Vagina (tissue), 2 donors: Measurements from ENCODE around the gene SPIB. TPM values are rescaled to one million over a fixed set of nuclear protein-coding genes. Genes with fewer than 3 reads are reported as not detected.

ENCODE experiments used
- DNase-seq, 2 donors: peaks; one replicate each; pipeline ENCODE4 v3.0.0-alpha.2; 2017; ENCODE audit errors: extremely low spot score in 2 of 2
- H3K27ac ChIP-seq: fragments of 200-600 bp; sonication (generic); one replicate; pipeline ENCODE4 v1.5.1; 2019
- H3K27me3 ChIP-seq: fragments of 200-600 bp; sonication (generic); one replicate; pipeline ENCODE4 v1.5.1; 2019
- H3K36me3 ChIP-seq, 2 donors: fragments of 200-600 bp; sonication (generic); one replicate each; pipeline ENCODE4 v1.5.1; 2017 to 2019
- H3K4me1 ChIP-seq: fragments of 200-600 bp; sonication (generic); one replicate; pipeline ENCODE4 v1.5.1; 2019
- H3K4me3 ChIP-seq, 2 donors: fragments of 200-600 bp; sonication (generic); 1 replicate in 1 of 2; 2 replicates in 1 of 2; pipeline ENCODE4 v1.5.1; 2016 to 2019
- H3K9me3 ChIP-seq: fragments of 200-600 bp; sonication (generic); one replicate; pipeline ENCODE4 v1.5.1; 2019
- CTCF ChIP-seq, 3 experiments: fragments of 450-650 bp in 2 of 3; fragments of 200-600 bp in 1 of 3; sonication (generic) in 1 of 3; IDR thresholded peaks; one replicate each; pipeline ENCODE4 v1.5.1; 2017 to 2019; ENCODE audit warnings: antibody characterized with exemption in 3 of 3, mild to moderate bottlenecking in 2 of 3, moderate library complexity in 2 of 3
- POLR2A ChIP-seq, 2 donors: fragments of 450-650 bp; IDR thresholded peaks; one replicate each; pipeline ENCODE4 v1.6.1; 2017; ENCODE audit warnings: antibody characterized with exemption in 2 of 2, mild to moderate bottlenecking in 2 of 2, moderate library complexity in 2 of 2
- POLR2AphosphoS5 ChIP-seq, 2 donors: sonication (generic); formaldehyde crosslinking; IDR thresholded peaks; one replicate each; pipeline ENCODE4 v1.9.0; 2017; ENCODE audit warnings: antibody characterized with exemption in 2 of 2, mild to moderate bottlenecking in 2 of 2, low read depth in 1 of 2; ENCODE audit not compliant: insufficient read depth in 1 of 2
- intact Hi-C: fragments of 100-400 bp; cut with DNase I; formaldehyde crosslinking; loops from one replicate; pipeline ENCODE4 v1.15.1; 2023
- total RNA-seq: library from RNA; depleted of rRNA; stranded (reverse); fragments of >200 nt; gene quantifications from one replicate; pipeline ENCODE4 v1.2.3, GENCODE V29; 2016

The SPIB gene
- total RNA-seq, 1 donor from 2014 or later = not detected

GRCh38 chr19:50393589-50393988 lies 25.1 kb upstream of the SPIB start:
- H3K4me1 ChIP-seq = no peaks in the 10 kb centered on the region
- intact Hi-C loops = no loop called here
- H3K9me3 ChIP-seq = no peaks in the 10 kb centered on the region
- no peak for TF ChIP-seq POLR2AphosphoS5 (IDR thresholded peaks at IDR 0.05; ENCODE audit: insufficient read depth in 1 of 2, low read depth in 1 of 2)
- TF ChIP-seq CTCF (IDR thresholded peaks at IDR 0.05) = no peak
- no peak for TF ChIP-seq POLR2A (IDR thresholded peaks at IDR 0.05)
- no peak for DNase-seq
- no peak overlapping the region for H3K27ac ChIP-seq
- no peak overlapping the region for H3K4me3 ChIP-seq
- H3K27me3 ChIP-seq = no peaks in the 10 kb centered on the region
- H3K36me3 ChIP-seq = no peaks in the 10 kb centered on the region

GRCh38 chr19:50394017-50394416 lies 24.7 kb upstream of the SPIB start:
- no peaks in the 10 kb centered on the region for H3K36me3 ChIP-seq
- no peaks in the 10 kb centered on the region for H3K9me3 ChIP-seq
- no peaks in the 10 kb centered on the region for H3K27me3 ChIP-seq
- TF ChIP-seq POLR2AphosphoS5 (IDR thresholded peaks at IDR 0.05; ENCODE audit: insufficient read depth in 1 of 2, low read depth in 1 of 2) = no peak
- no peak for TF ChIP-seq CTCF (IDR thresholded peaks at IDR 0.05)
- no peak for TF ChIP-seq POLR2A (IDR thresholded peaks at IDR 0.05)
- DNase-seq = no peak
- intact Hi-C loops = no loop called here
- no peaks in the 10 kb centered on the region for H3K4me1 ChIP-seq
- H3K4me3 ChIP-seq = no peak overlapping the region
- no peak overlapping the region for H3K27ac ChIP-seq

- intact Hi-C loops = no loop called here
- TF ChIP-seq POLR2AphosphoS5 (IDR thresholded peaks at IDR 0.05; ENCODE audit: insufficient read depth in 1 of 2, low read depth in 1 of 2) (no peak), CTCF (IDR thresholded peaks at IDR 0.05) (no peak), POLR2A (IDR thresholded peaks at IDR 0.05) (no peak)
- peaks cover 0 to 7% of the 10 kb centered on the region in 2 donors for H3K36me3 ChIP-seq
- no peaks in the 10 kb centered on the region for H3K4me1 ChIP-seq
- H3K27me3 ChIP-seq = no peaks in the 10 kb centered on the region
- no peak for DNase-seq
- no peaks in the 10 kb centered on the region for H3K9me3 ChIP-seq
- no peak overlapping the region for H3K4me3 ChIP-seq
- H3K27ac ChIP-seq = no peak overlapping the region
These were observed 19.9 kb upstream of the SPIB start for GRCh38 chr19:50398675-50399367.

DNA sequence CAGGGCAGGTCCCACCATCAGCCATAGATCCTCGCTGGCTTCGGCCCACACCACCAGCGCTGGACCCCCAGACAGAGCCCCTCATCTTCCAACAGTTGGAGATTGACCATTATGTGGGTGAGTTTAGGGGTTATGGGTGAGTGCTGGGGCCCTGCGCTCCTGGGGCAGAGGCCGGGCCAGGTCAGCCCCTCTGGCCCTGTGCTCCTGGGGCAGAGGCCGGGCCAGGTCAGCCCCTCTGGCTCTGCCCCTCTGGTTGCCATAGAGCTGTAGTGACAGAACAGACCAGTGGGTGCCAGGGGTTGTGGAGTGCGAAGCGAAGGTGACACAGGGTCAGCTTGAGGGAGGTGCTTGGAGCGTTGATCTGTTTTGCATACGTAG lies 19.4 kb upstream of the SPIB start:
- no peaks in the 10 kb centered on the region for H3K9me3 ChIP-seq
- intact Hi-C loops = no loop called here
- H3K4me3 ChIP-seq = no peak overlapping the region
- no peak overlapping the region for H3K27ac ChIP-seq
- H3K4me1 ChIP-seq = no peaks in the 10 kb centered on the region
- no peaks in the 10 kb centered on the region for H3K27me3 ChIP-seq
- TF ChIP-seq POLR2A (IDR thresholded peaks at IDR 0.05) (no peak), POLR2AphosphoS5 (IDR thresholded peaks at IDR 0.05; ENCODE audit: insufficient read depth in 1 of 2, low read depth in 1 of 2) (no peak), CTCF (IDR thresholded peaks at IDR 0.05) (no peak)
- DNase-seq = no peak
- H3K36me3 ChIP-seq = peaks cover 0 to 7% of the 10 kb centered on the region in 2 donors

GRCh38 chr19:50401605-50402450 lies 16.9 kb upstream of the SPIB start:
- intact Hi-C loops = no loop called here
- TF ChIP-seq CTCF (IDR thresholded peaks at IDR 0.05) (no peak), POLR2A (IDR thresholded peaks at IDR 0.05) (no peak), POLR2AphosphoS5 (IDR thresholded peaks at IDR 0.05; ENCODE audit: insufficient read depth in 1 of 2, low read depth in 1 of 2) (no peak)
- Histone ChIP-seq H3K9me3 (no peaks in the 10 kb centered on the region), H3K36me3 (peaks cover 0 to 7% of the 10 kb centered on the region in 2 donors), H3K4me3 (no peak overlapping the region), H3K27ac (no peak overlapping the region), H3K4me1 (no peaks in the 10 kb centered on the region), H3K27me3 (no peaks in the 10 kb centered on the region)
- no peak for DNase-seq
